Rectal smooth muscle tissue (tissue), 1 donor: ENCODE measurements around the gene CCDC182.

ENCODE experiments used
- H3K27ac ChIP-seq: one replicate; pipeline ENCODE4 v1.7.0; 2013; ENCODE audit warnings: low read depth, low read length, inconsistent platforms
- H3K27me3 ChIP-seq: one replicate; pipeline ENCODE4 v1.7.0; 2013; ENCODE audit warnings: low read length; ENCODE audit not compliant: control insufficient read depth, insufficient read depth
- H3K36me3 ChIP-seq: one replicate; pipeline ENCODE4 v1.7.0; 2013; ENCODE audit warnings: low read length; ENCODE audit not compliant: control insufficient read depth, insufficient read depth
- H3K4me1 ChIP-seq: one replicate; pipeline ENCODE4 v1.7.0; 2013; ENCODE audit warnings: low read length; ENCODE audit not compliant: control insufficient read depth, insufficient read depth
- H3K4me3 ChIP-seq: one replicate; pipeline ENCODE4 v1.7.0; 2013; ENCODE audit warnings: low read length
- H3K9ac ChIP-seq: one replicate; pipeline ENCODE4 v1.7.0; 2013; ENCODE audit warnings: low read length

The CCDC182 gene

GRCh38 chr17:57752031-57752905 lies 7.2 kb upstream of the CCDC182 start:
- H3K9ac ChIP-seq = no peak overlapping the region
- H3K36me3 ChIP-seq = no peaks in the 10 kb centered on the region
- no peaks in the 10 kb centered on the region for H3K4me1 ChIP-seq
- H3K27ac ChIP-seq = no peak overlapping the region
- H3K27me3 ChIP-seq = no peaks in the 10 kb centered on the region
- H3K4me3 ChIP-seq = no peak overlapping the region

- Histone ChIP-seq H3K4me3 (no peak overlapping the region), H3K9ac (no peak overlapping the region), H3K27ac (no peak overlapping the region), H3K4me1 (no peaks in the 10 kb centered on the region), H3K27me3 (no peaks in the 10 kb centered on the region), H3K36me3 (no peaks in the 10 kb centered on the region)
These were observed 6.4 kb upstream of the CCDC182 start for GRCh38 chr17:57751348-57751971.

- H3K9ac ChIP-seq = no peak overlapping the region
- H3K4me3 ChIP-seq = no peak overlapping the region
- H3K27ac ChIP-seq = no peak overlapping the region
- H3K36me3 ChIP-seq = no peaks in the 10 kb centered on the region
- no peaks in the 10 kb centered on the region for H3K27me3 ChIP-seq
- H3K4me1 ChIP-seq = no peaks in the 10 kb centered on the region
These were observed 5.8 kb upstream of the CCDC182 start for GRCh38 chr17:57750895-57751294.

- H3K36me3 ChIP-seq = no peaks in the 10 kb centered on the region
- H3K27ac ChIP-seq = no peak overlapping the region
- no peak overlapping the region for H3K9ac ChIP-seq
- no peak overlapping the region for H3K4me3 ChIP-seq
- H3K27me3 ChIP-seq = no peaks in the 10 kb centered on the region
- no peaks in the 10 kb centered on the region for H3K4me1 ChIP-seq
These were observed 5.2 kb upstream of the CCDC182 start for GRCh38 chr17:57750109-57750871.

GRCh38 chr17:57749701-57750100 lies 4.6 kb upstream of the CCDC182 start:
- H3K9ac ChIP-seq = no peak overlapping the region
- H3K36me3 ChIP-seq = no peaks in the 10 kb centered on the region
- H3K4me1 ChIP-seq = no peaks in the 10 kb centered on the region
- H3K4me3 ChIP-seq = no peak overlapping the region
- no peaks in the 10 kb centered on the region for H3K27me3 ChIP-seq
- H3K27ac ChIP-seq = no peak overlapping the region

- Histone ChIP-seq H3K36me3 (no peaks in the 10 kb centered on the region), H3K9ac (no peak overlapping the region), H3K4me1 (no peaks in the 10 kb centered on the region), H3K27ac (no peak overlapping the region), H3K4me3 (no peak overlapping the region), H3K27me3 (no peaks in the 10 kb centered on the region)
These were observed 2.3 kb upstream of the CCDC182 start for GRCh38 chr17:57747221-57748017.

- H3K27ac ChIP-seq = no peak overlapping the region
- H3K36me3 ChIP-seq = no peaks in the 10 kb centered on the region
- no peak overlapping the region for H3K9ac ChIP-seq
- H3K27me3 ChIP-seq = no peaks in the 10 kb centered on the region
- no peaks in the 10 kb centered on the region for H3K4me1 ChIP-seq
- H3K4me3 ChIP-seq = no peak overlapping the region
These were observed 1.1 kb upstream of the CCDC182 start for GRCh38 chr17:57746221-57746620.

- Histone ChIP-seq H3K27me3 (no peaks in the 10 kb centered on the region), H3K27ac (no peak overlapping the region), H3K4me1 (no peaks in the 10 kb centered on the region), H3K9ac (no peak overlapping the region), H3K4me3 (no peak overlapping the region), H3K36me3 (no peaks in the 10 kb centered on the region)
These were observed 616 bp downstream of the CCDC182 start for GRCh38 chr17:57744195-57745170.

GRCh38 chr17:57740235-57740528 lies 4.9 kb downstream of the CCDC182 start:
- no peaks in the 10 kb centered on the region for H3K27me3 ChIP-seq
- H3K4me1 ChIP-seq = no peaks in the 10 kb centered on the region
- no peak overlapping the region for H3K9ac ChIP-seq
- no peak overlapping the region for H3K27ac ChIP-seq
- no peaks in the 10 kb centered on the region for H3K36me3 ChIP-seq
- H3K4me3 ChIP-seq = no peak overlapping the region

GRCh38 chr17:57739402-57740234 lies 5.5 kb downstream of the CCDC182 start:
- Histone ChIP-seq H3K4me1 (no peaks in the 10 kb centered on the region), H3K27ac (no peak overlapping the region), H3K36me3 (no peaks in the 10 kb centered on the region), H3K4me3 (no peak overlapping the region), H3K9ac (no peak overlapping the region), H3K27me3 (no peaks in the 10 kb centered on the region)

- no peaks in the 10 kb centered on the region for H3K27me3 ChIP-seq
- no peak overlapping the region for H3K4me3 ChIP-seq
- H3K4me1 ChIP-seq = no peaks in the 10 kb centered on the region
- H3K27ac ChIP-seq = no peak overlapping the region
- no peaks in the 10 kb centered on the region for H3K36me3 ChIP-seq
- H3K9ac ChIP-seq = no peak overlapping the region
These were observed 7.6 kb downstream of the CCDC182 start for GRCh38 chr17:57737450-57737849.
